HepG2 (cell line): ENCODE measurements around the gene RAB1B. TPM values are rescaled to one million over a fixed set of nuclear protein-coding genes. Genes with fewer than 3 reads are reported as not detected.

Experiments used
- DZIP1 ChIP-seq: sonication (generic); formaldehyde crosslinking; IDR thresholded peaks from 2 replicates; pipeline ENCODE4 v1.5.0; 2020; ENCODE audit warnings: mild to moderate bottlenecking, missing genetic modification reagents
- GABPB1 ChIP-seq: IDR thresholded peaks from 2 replicates; pipeline ENCODE4 v1.6.1; 2016; ENCODE audit warnings: mild to moderate bottlenecking, missing genetic modification reagents, moderate library complexity, missing compliant biosample characterization
- HNF1B ChIP-seq: sonication (generic); formaldehyde crosslinking; IDR thresholded peaks from 2 replicates; pipeline ENCODE4 v1.5.1; 2020; ENCODE audit warnings: mild to moderate bottlenecking, moderate library complexity, missing genetic modification reagents
- HOXA9 ChIP-seq: sonication (generic); formaldehyde crosslinking; IDR thresholded peaks from 2 replicates; pipeline ENCODE4 v1.8.1; 2022; ENCODE audit warnings: missing genetic modification reagents, mild to moderate bottlenecking, moderate library complexity, borderline replicate concordance
- MAFF ChIP-seq: IDR thresholded peaks from 2 replicates; pipeline ENCODE4 v1.6.1; 2011; ENCODE audit warnings: low read depth, low read length, improper control_type of control experiment
- NFATC3 ChIP-seq: sonication (generic); formaldehyde crosslinking; IDR thresholded peaks from 2 replicates; pipeline ENCODE4 v1.5.1; 2020; ENCODE audit warnings: mild to moderate bottlenecking, missing genetic modification reagents
- NR2F6 ChIP-seq, 2 experiments: IDR thresholded peaks; 2 replicates each; pipeline ENCODE4 v1.6.1; 2016; ENCODE audit warnings: antibody characterized with exemption in 1 of 2, mild to moderate bottlenecking in 1 of 2
- RBAK ChIP-seq: sonication (generic); formaldehyde crosslinking; IDR thresholded peaks from 2 replicates; pipeline ENCODE4 v1.5.1; 2020; ENCODE audit warnings: mild to moderate bottlenecking, missing genetic modification reagents
- RERE ChIP-seq: IDR thresholded peaks from 2 replicates; pipeline ENCODE4 v1.6.1; 2016; ENCODE audit warnings: low read depth, missing genetic modification reagents, missing compliant biosample characterization
- SRY ChIP-seq: sonication (generic); formaldehyde crosslinking; IDR thresholded peaks from 2 replicates; pipeline ENCODE4 v1.8.0; 2022; ENCODE audit warnings: mild to moderate bottlenecking, missing genetic modification reagents
- TOE1 ChIP-seq: sonication (generic); formaldehyde crosslinking; IDR thresholded peaks from 2 replicates; pipeline ENCODE4 v1.4.0; 2020; ENCODE audit warnings: mild to moderate bottlenecking, missing genetic modification reagents
- ZKSCAN5 ChIP-seq: sonication (generic); formaldehyde crosslinking; IDR thresholded peaks from 2 replicates; pipeline ENCODE4 v1.5.1; 2020; ENCODE audit warnings: mild to moderate bottlenecking, missing genetic modification reagents
- ZMYM3 ChIP-seq: sonication (generic); formaldehyde crosslinking; IDR thresholded peaks from 2 replicates; pipeline ENCODE4 v1.5.1; 2020; ENCODE audit warnings: mild to moderate bottlenecking, missing genetic modification reagents
- ZNF335 ChIP-seq: sonication (generic); formaldehyde crosslinking; IDR thresholded peaks from 2 replicates; pipeline ENCODE4 v1.4.0; 2020; ENCODE audit warnings: missing genetic modification reagents
- ZNF530 ChIP-seq: sonication (generic); formaldehyde crosslinking; IDR thresholded peaks from 2 replicates; pipeline ENCODE4 v1.5.0; 2020; ENCODE audit warnings: low read depth, mild to moderate bottlenecking, missing genetic modification reagents
- ZNF644 ChIP-seq: IDR thresholded peaks from 2 replicates; pipeline ENCODE4 v1.6.1; 2016; ENCODE audit warnings: low read depth
- ZNF75D ChIP-seq: sonication (generic); formaldehyde crosslinking; IDR thresholded peaks from 2 replicates; pipeline ENCODE4 v1.8.1; 2023; ENCODE audit warnings: missing genetic modification reagents, mild to moderate bottlenecking, borderline replicate concordance
- ZNF768 ChIP-seq: sonication (generic); formaldehyde crosslinking; IDR thresholded peaks from 2 replicates; pipeline ENCODE4 v1.4.0; 2020; ENCODE audit warnings: missing genetic modification reagents
- ZNF781 ChIP-seq: sonication (generic); formaldehyde crosslinking; IDR thresholded peaks from 2 replicates; pipeline ENCODE4 v1.5.1; 2020; ENCODE audit warnings: borderline replicate concordance, mild to moderate bottlenecking, missing genetic modification reagents; ENCODE audit errors: not compliant biosample characterization
- ZSCAN20 ChIP-seq: sonication (generic); formaldehyde crosslinking; IDR thresholded peaks from 2 replicates; pipeline ENCODE4 v1.4.0; 2020; ENCODE audit warnings: missing genetic modification reagents, mild to moderate bottlenecking, borderline replicate concordance
- polyA plus RNA-seq, 8 experiments: library from polyadenylated mRNA; depleted of rRNA in 3 of 8; stranded (reverse) in 7 of 8; unstranded in 1 of 8; fragments of >200 nt; fragmentation: Illumina TruSeq in 4 of 8; extraction: Trizol in 4 of 8; gene quantifications; 2 replicates each; pipeline versions ENCODE4 v1.2.1 to v1.2.3, GENCODE V29; 2011 to 2016; ENCODE audit warnings: low read depth in 4 of 8, missing spikeins in 1 of 8, mixed read lengths in 1 of 8; ENCODE audit not compliant: insufficient read depth in 1 of 8
- total RNA-seq, 5 experiments: library from RNA; depleted of rRNA; stranded (reverse); fragments of >200 nt; fragmentation: Illumina TruSeq; extraction: Trizol; gene quantifications; 2 replicates each; pipeline ENCODE4 v1.2.3, GENCODE V29; 2016; ENCODE audit warnings: low read depth in 1 of 5

RAB1B gene
- total and polyA plus RNA-seq, 2 of the 13 experiments (the other 11 are each of a cell fraction or from before 2014, with no cell fraction given), result 77.9 to 87.9 TPM

GRCh38 chr11:66317723-66318599 is 49.5 kb downstream of the RAB1B start (continued):
- TF ChIP-seq HNF1B (no peak), ZMYM3 (no peak), MAFF (peak; percentile 64), ZNF335 (CRISPR knock-in tag) (no peak), DZIP1 (no peak), NR2F6 (IDR thresholded peaks at IDR 0.05) (no peak), NR2F6 (CRISPR knock-in tag; IDR thresholded peaks at IDR 0.05) (0 out of 2 replicates have a peak, but pooled peaks have one; percentile 10), HOXA9 (no peak), NFATC3 (CRISPR knock-in tag) (no peak), RBAK (no peak), ZNF644 (no peak), TOE1 (CRISPR knock-in tag) (no peak), ZKSCAN5 (no peak), ZSCAN20 (CRISPR knock-in tag) (no peak), ZNF530 (CRISPR knock-in tag) (no peak), ZNF768 (peak; percentile 88), SRY (CRISPR knock-in tag) (no peak), ZNF781 (CRISPR knock-in tag) (no peak), GABPB1 (CRISPR knock-in tag) (0 out of 2 replicates have a peak, but pooled peaks have one; percentile 7), ZNF75D (CRISPR knock-in tag) (no peak), RERE (no peak)
